SK-N-SH (cell line): ENCODE results near the gene ITGA8. TPM values are rescaled to one million over a fixed set of nuclear protein-coding genes. Genes with fewer than 3 reads are reported as not detected.

Source experiments
- CTCF ChIA-PET: fragments of 300-600, 350-600 bp; formaldehyde crosslinking; extraction: SDS; loops from one replicate; lab custom pipeline; 2021; lab: Yijun Ruan, JAX
- POLR2A ChIA-PET: fragments of 350-600 bp; sonication (Branson Sonifier 250); formaldehyde crosslinking; extraction: SDS; loops from one replicate; lab custom pipeline; 2020; ENCODE audit warnings: antibody characterized with exemption, inconsistent platforms; lab: Yijun Ruan, JAX
- DNase-seq: peaks from one replicate; pipeline ENCODE4 v3.0.0; 2012
- H2AFZ ChIP-seq: fragments of 200-600 bp; sonication (generic); 2 replicates; pipeline ENCODE4 v1.8.1; 2016; ENCODE audit warnings: antibody characterized with exemption, mild to moderate bottlenecking, low read depth
- H3F3A ChIP-seq: fragments of 200-600 bp; sonication (generic); replicated peaks from 2 replicates; pipeline ENCODE3; 2016; ENCODE audit warnings: antibody characterized with exemption, mild to moderate bottlenecking; ENCODE audit not compliant: insufficient read depth
- H3K27ac ChIP-seq, 2 experiments: fragments of 200-500 bp in 1 of 2; fragments of 200-600 bp in 1 of 2; sonication (Bioruptor generic) in 1 of 2; sonication (generic), shearing (Covaris generic) in 1 of 2; 2 replicates each; pipeline versions ENCODE4 v1.5.1 to v1.6.1; 2014 to 2016; ENCODE audit warnings: low read depth in 2 of 2, inconsistent platforms in 1 of 2, low read length in 1 of 2, mild to moderate bottlenecking in 1 of 2, mixed read lengths in 1 of 2
- H3K27me3 ChIP-seq: fragments of 200-600 bp; sonication (generic), shearing (Covaris generic); 2 replicates; pipeline ENCODE4 v1.6.1; 2016; ENCODE audit warnings: mixed run types; ENCODE audit not compliant: insufficient read depth
- H3K36me3 ChIP-seq, 2 experiments: fragments of 200-500 bp in 1 of 2; fragments of 200-600 bp in 1 of 2; sonication (Bioruptor generic) in 1 of 2; sonication (generic) in 1 of 2; replicated peaks in 1 of 2; 2 replicates each; pipeline versions ENCODE3 to v1.5.1; 2014 to 2016; ENCODE audit warnings: low read length in 1 of 2, mild to moderate bottlenecking in 1 of 2; ENCODE audit not compliant: insufficient read depth in 2 of 2, control insufficient read depth in 1 of 2
- H3K4me1 ChIP-seq, 2 experiments: fragments of 200-500 bp in 1 of 2; fragments of 200-600 bp in 1 of 2; sonication (Bioruptor generic) in 1 of 2; sonication (generic), shearing (Covaris generic) in 1 of 2; 2 replicates each; pipeline versions ENCODE4 v1.5.1 to v1.6.1; 2014 to 2016; ENCODE audit warnings: low read depth in 1 of 2, low read length in 1 of 2, mixed run types in 1 of 2; ENCODE audit not compliant: insufficient read depth in 2 of 2, control insufficient read depth in 1 of 2
- H3K4me2 ChIP-seq: fragments of 200-600 bp; sonication (generic), shearing (Covaris generic); 2 replicates; pipeline ENCODE4 v1.6.1; 2017; ENCODE audit warnings: mixed run types
- H3K4me3 ChIP-seq, 2 experiments: fragments of 200-500 bp in 1 of 2; fragments of 200-600 bp in 1 of 2; sonication (Bioruptor generic) in 1 of 2; sonication (generic), shearing (Covaris generic) in 1 of 2; 2 replicates each; pipeline versions ENCODE4 v1.5.1 to v1.8.1; 2014 to 2016; ENCODE audit warnings: low read depth in 2 of 2, inconsistent platforms in 1 of 2, low read length in 1 of 2, mild to moderate bottlenecking in 1 of 2, mixed read lengths in 1 of 2, moderate library complexity in 1 of 2
- H3K79me2 ChIP-seq: fragments of 200-600 bp; sonication (generic); 2 replicates; pipeline ENCODE4 v1.8.1; 2017; ENCODE audit warnings: mild to moderate bottlenecking; ENCODE audit not compliant: insufficient read depth
- H3K9ac ChIP-seq: fragments of 200-600 bp; sonication (generic); 2 replicates; pipeline ENCODE4 v1.6.1; 2017; ENCODE audit warnings: mixed run types
- H3K9me2 ChIP-seq: fragments of 200-600 bp; sonication (generic); 2 replicates; pipeline ENCODE4 v1.6.1; 2017; ENCODE audit warnings: mixed run types
- H3K9me3 ChIP-seq: fragments of 200-600 bp; sonication (generic); 2 replicates; pipeline ENCODE4 v1.6.1; 2017; ENCODE audit warnings: mixed run types, mild to moderate bottlenecking, moderate library complexity
- H4K20me1 ChIP-seq: fragments of 200-600 bp; sonication (generic); 2 replicates; pipeline ENCODE4 v1.6.1; 2017; ENCODE audit warnings: mild to moderate bottlenecking, mixed run types; ENCODE audit not compliant: insufficient read depth
- EP300 ChIP-seq, 2 experiments: IDR thresholded peaks; 2 replicates each; pipeline versions ENCODE4 v1.4.0 to v1.6.1; 2012; ENCODE audit warnings: borderline replicate concordance in 1 of 2, low read depth in 1 of 2, low read length in 1 of 2
- FOXJ3 ChIP-seq: sonication (generic); formaldehyde crosslinking; IDR thresholded peaks from 2 replicates; pipeline ENCODE4 v1.5.1; 2020; ENCODE audit warnings: mild to moderate bottlenecking, missing genetic modification reagents
- GATA2 ChIP-seq: sonication (generic); formaldehyde crosslinking; IDR thresholded peaks from 2 replicates; pipeline ENCODE4 v1.5.0; 2020; ENCODE audit warnings: mild to moderate bottlenecking, missing genetic modification reagents
- MEF2A ChIP-seq: IDR thresholded peaks from 2 replicates; pipeline ENCODE4 v1.4.0; 2012; ENCODE audit warnings: low read depth, borderline replicate concordance
- NFIC ChIP-seq: IDR thresholded peaks from 2 replicates; pipeline ENCODE4 v1.4.0; 2012; ENCODE audit warnings: borderline replicate concordance
- NRF1 ChIP-seq: IDR thresholded peaks from 2 replicates; pipeline ENCODE4 v1.6.1; 2012; ENCODE audit warnings: low read depth, mild to moderate bottlenecking, low read length
- RCOR1 ChIP-seq: fragments of 150-350 bp; IDR thresholded peaks from 2 replicates; pipeline ENCODE4 v1.6.1; 2017; ENCODE audit warnings: antibody characterized with exemption, low read length
- RXRA ChIP-seq: IDR thresholded peaks from 2 replicates; pipeline ENCODE4 v1.4.0; 2012; ENCODE audit warnings: low read depth, mild to moderate bottlenecking, borderline replicate concordance
- SIN3A ChIP-seq: IDR thresholded peaks from 2 replicates; pipeline ENCODE4 v1.6.1; 2012; ENCODE audit warnings: low read depth, mild to moderate bottlenecking, low read length, moderate library complexity, borderline replicate concordance
- SMC3 ChIP-seq: IDR thresholded peaks from 2 replicates; pipeline ENCODE4 v1.6.1; 2012; ENCODE audit warnings: low read depth, low read length, improper control_type of control experiment
- TEAD4 ChIP-seq: IDR thresholded peaks from 2 replicates; pipeline ENCODE4 v1.4.0; 2012; ENCODE audit warnings: mild to moderate bottlenecking, borderline replicate concordance; ENCODE audit not compliant: insufficient read depth
- WGBS: methylation state at CpG from one replicate; pipeline ENCODE4 v1.1.6; 2017; ENCODE audit warnings: low lambda C conversion rate; 5-methylcytosine and 5-hydroxymethylcytosine counted together
- polyA plus RNA-seq, 3 experiments: library from polyadenylated mRNA; depleted of rRNA; stranded (reverse); fragments of >200 nt; gene quantifications; 2 replicates each; pipeline ENCODE4 v1.2.3, GENCODE V29; 2012
- TF ChIP-seq, protein P1 (sequence below): fragments of 150-350 bp; IDR thresholded peaks from 2 replicates; pipeline ENCODE4 v1.6.1; 2016; ENCODE audit warnings: mild to moderate bottlenecking, low read depth, low read length
- TF ChIP-seq, protein P2 (sequence below): IDR thresholded peaks from 2 replicates; pipeline ENCODE4 v1.4.0; 2012; ENCODE audit warnings: low read depth, borderline replicate concordance
- TF ChIP-seq, protein P3 (sequence below): IDR thresholded peaks from 2 replicates; pipeline ENCODE4; 2012
- TF ChIP-seq, protein P4 (sequence below): fragments of 200-600 bp; sonication (generic); IDR thresholded peaks from 2 replicates; pipeline ENCODE4 v1.6.1; 2017; ENCODE audit warnings: antibody characterized with exemption, mild to moderate bottlenecking, moderate library complexity

Gene ITGA8
- polyA plus RNA-seq, 1 of the 3 experiments (the other 2 are of a cell fraction) = not detected

DNA sequence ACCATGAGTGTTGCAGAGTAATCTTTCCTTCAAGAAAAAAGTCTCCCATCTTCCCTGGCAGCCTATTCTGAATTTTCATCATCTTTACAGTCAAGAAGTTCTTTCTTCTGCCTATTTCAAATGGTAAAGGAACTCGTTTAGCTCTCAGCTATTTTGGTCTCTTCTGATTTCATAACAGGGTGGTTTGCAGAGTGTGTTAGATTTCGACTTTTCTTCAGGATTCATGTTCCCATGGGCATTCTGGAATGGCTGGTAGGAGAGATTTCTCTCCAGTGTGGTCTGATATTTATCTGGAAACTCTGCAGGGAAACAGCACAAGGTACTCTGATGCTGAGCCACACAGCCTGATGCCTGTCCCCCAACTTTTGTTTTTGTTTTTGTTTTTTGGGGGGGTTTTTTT, 237.6 kb downstream of the ITGA8 start:
- TF ChIP-seq NRF1 (no peak), EP300 (IDR thresholded peaks at IDR 0.05; ENCODE audit: borderline replicate concordance in 1 of 2, low read depth in 1 of 2, low read length in 1 of 2) (no peak), RXRA (no peak), NFIC (no peak), MEF2A (no peak), SIN3A (no peak), FOXJ3 (CRISPR knock-in tag) (no peak)
- TF ChIP-seq, protein P1, sequence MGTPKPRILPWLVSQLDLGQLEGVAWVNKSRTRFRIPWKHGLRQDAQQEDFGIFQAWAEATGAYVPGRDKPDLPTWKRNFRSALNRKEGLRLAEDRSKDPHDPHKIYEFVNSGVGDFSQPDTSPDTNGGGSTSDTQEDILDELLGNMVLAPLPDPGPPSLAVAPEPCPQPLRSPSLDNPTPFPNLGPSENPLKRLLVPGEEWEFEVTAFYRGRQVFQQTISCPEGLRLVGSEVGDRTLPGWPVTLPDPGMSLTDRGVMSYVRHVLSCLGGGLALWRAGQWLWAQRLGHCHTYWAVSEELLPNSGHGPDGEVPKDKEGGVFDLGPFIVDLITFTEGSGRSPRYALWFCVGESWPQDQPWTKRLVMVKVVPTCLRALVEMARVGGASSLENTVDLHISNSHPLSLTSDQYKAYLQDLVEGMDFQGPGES = no peak
- TF ChIP-seq, protein P2, sequence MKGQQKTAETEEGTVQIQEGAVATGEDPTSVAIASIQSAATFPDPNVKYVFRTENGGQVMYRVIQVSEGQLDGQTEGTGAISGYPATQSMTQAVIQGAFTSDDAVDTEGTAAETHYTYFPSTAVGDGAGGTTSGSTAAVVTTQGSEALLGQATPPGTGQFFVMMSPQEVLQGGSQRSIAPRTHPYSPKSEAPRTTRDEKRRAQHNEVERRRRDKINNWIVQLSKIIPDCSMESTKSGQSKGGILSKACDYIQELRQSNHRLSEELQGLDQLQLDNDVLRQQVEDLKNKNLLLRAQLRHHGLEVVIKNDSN = no peak
- TF ChIP-seq, protein P3, sequence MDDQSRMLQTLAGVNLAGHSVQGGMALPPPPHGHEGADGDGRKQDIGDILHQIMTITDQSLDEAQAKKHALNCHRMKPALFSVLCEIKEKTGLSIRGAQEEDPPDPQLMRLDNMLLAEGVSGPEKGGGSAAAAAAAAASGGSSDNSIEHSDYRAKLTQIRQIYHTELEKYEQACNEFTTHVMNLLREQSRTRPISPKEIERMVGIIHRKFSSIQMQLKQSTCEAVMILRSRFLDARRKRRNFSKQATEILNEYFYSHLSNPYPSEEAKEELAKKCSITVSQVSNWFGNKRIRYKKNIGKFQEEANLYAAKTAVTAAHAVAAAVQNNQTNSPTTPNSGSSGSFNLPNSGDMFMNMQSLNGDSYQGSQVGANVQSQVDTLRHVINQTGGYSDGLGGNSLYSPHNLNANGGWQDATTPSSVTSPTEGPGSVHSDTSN = no peak
- TF ChIP-seq, protein P4, sequence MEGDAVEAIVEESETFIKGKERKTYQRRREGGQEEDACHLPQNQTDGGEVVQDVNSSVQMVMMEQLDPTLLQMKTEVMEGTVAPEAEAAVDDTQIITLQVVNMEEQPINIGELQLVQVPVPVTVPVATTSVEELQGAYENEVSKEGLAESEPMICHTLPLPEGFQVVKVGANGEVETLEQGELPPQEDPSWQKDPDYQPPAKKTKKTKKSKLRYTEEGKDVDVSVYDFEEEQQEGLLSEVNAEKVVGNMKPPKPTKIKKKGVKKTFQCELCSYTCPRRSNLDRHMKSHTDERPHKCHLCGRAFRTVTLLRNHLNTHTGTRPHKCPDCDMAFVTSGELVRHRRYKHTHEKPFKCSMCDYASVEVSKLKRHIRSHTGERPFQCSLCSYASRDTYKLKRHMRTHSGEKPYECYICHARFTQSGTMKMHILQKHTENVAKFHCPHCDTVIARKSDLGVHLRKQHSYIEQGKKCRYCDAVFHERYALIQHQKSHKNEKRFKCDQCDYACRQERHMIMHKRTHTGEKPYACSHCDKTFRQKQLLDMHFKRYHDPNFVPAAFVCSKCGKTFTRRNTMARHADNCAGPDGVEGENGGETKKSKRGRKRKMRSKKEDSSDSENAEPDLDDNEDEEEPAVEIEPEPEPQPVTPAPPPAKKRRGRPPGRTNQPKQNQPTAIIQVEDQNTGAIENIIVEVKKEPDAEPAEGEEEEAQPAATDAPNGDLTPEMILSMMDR = no peak
- Histone ChIP-seq H3K79me2 (no peaks in the 10 kb centered on the region), H3K9me3 (no peaks in the 10 kb centered on the region), H4K20me1 (no peaks in the 10 kb centered on the region), H2AFZ (no peak overlapping the region), H3K4me2 (no peak overlapping the region), H3K9ac (no peak overlapping the region), H3K36me3 (no peaks in the 10 kb centered on the region), H3K4me3 (no peak overlapping the region), H3K4me1 (peaks cover 0 to 8% of the 10 kb centered on the region in 2 experiments; a peak in 1 of 4 replicates), H3K9me2 (no peaks in the 10 kb centered on the region), H3K27ac (no peak overlapping the region), H3K27me3 (no peaks in the 10 kb centered on the region; the same call in 1 of the 2 replicates), H3F3A (no peaks in the 10 kb centered on the region)
- DNase-seq = no peak
- WGBS = 4% methylated on average over 2 of the region's 2 CpGs
- ChIA-PET CTCF (no interaction called here), POLR2A (no interaction called here)

DNA sequence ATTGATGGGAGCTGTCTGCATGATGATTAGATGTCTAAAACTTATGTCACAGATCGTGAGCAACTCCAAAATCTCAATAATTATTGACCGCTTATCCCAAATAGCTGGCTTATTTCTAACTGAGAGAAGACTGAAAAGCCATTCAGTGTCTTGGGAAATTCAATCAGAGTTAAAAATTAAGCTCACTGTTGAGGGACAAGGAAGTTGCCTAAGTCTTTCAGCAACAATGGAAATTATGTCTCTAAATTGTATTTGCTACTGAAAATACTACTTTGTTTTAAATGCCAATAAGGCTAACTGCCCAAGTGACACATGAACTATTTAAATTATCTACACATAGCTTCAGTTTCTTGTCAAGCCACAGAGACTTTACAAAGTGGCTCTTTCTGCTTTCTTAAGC, 240.8 kb downstream of the ITGA8 start:
- DNase-seq = no peak
- Histone ChIP-seq H3F3A (no peaks in the 10 kb centered on the region), H3K79me2 (no peaks in the 10 kb centered on the region), H3K4me1 (peaks cover 0 to 7% of the 10 kb centered on the region in 2 experiments; a peak in 1 of 4 replicates), H4K20me1 (no peaks in the 10 kb centered on the region), H3K9me2 (no peaks in the 10 kb centered on the region), H3K9ac (no peak overlapping the region), H3K36me3 (no peaks in the 10 kb centered on the region), H3K4me3 (no peak overlapping the region), H3K9me3 (no peaks in the 10 kb centered on the region), H3K27ac (no peak overlapping the region), H2AFZ (no peak overlapping the region), H3K27me3 (no peaks in the 10 kb centered on the region; the same call in 1 of the 2 replicates), H3K4me2 (no peak overlapping the region)
- TF ChIP-seq SMC3 = no peak
- no peak for TF ChIP-seq TEAD4
- no peak for TF ChIP-seq RCOR1
- no peak for TF ChIP-seq SIN3A
- no peak for TF ChIP-seq GATA2 (CRISPR knock-in tag)
- TF ChIP-seq, protein P3 = no peak
- TF ChIP-seq, protein P2 = no peak
- 4% methylated on average over 2 of the region's 2 CpGs for WGBS
- POLR2A ChIA-PET = no interaction called here
- CTCF ChIA-PET = interaction anchor here (1.2 to 1.6 kb wide), 2 partner anchors 17 to 40 kb away, joined by 4 to 5 read pairs; no protein-coding TSS in a partner anchor
